Skin epidermis (tissue), 12 donors: Measurements from ENCODE around the gene PKNOX2.
"Not testable (repeated sequence)": the region's sequence is repeated elsewhere in the genome, so short reads cannot be mapped to it uniquely, and the experiment has no call there.

Experiments used
- H3K27ac ChIP-seq, 21 experiments: fragments of 200-600 bp; sonication (generic) in 11 of 21; one replicate each; pipeline ENCODE4 v1.5.0; 2020; ENCODE audit warnings: mild to moderate bottlenecking in 3 of 21, inconsistent platforms in 2 of 21, moderate library complexity in 2 of 21
- H3K4me3 ChIP-seq, 7 experiments: fragments of 200-600 bp; sonication (generic) in 2 of 7; one replicate each; pipeline ENCODE4 v1.5.0; 2020; ENCODE audit warnings: inconsistent platforms in 2 of 7, mild to moderate bottlenecking in 2 of 7, moderate library complexity in 1 of 7

Gene PKNOX2

DNA sequence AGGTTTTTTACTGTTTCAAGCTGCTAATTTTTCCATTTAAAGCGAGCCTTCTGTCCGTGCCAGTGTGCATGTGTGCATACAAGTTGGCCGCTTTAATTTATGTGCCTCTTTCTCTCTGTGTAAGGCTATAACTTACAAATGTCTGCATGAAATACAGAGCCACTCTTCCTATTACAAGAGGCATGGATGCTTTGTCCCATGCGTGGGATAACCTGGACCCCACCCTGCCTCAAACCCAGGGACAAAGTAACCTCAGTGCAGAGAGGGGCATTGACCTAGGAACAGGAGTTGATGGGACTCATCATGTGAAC lies 28.8 kb downstream of the PKNOX2 start:
- Histone ChIP-seq H3K4me3 (no peak overlapping the region), H3K27ac (no peak overlapping the region)

DNA sequence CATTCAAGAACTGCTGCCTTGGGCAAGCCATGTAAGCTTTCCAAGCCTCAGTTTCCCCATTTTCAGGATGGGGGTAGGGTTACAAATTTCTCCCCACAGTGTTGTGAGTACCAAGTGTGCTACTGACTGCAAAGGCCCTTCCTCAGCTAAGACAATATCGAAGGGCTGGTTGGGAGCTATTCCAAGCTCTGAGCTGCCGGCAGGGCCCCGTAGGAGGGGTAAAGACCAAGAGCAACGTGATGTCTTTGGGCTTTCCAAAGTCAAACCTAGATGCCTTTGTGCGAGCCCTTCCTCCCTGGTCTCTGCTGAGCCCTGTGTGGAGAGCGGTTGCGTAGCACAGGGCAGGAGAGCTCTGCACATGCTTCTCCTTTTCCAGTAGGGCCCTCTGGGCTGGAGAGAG lies 29.3 kb downstream of the PKNOX2 start:
- no peak overlapping the region for H3K4me3 ChIP-seq
- H3K27ac ChIP-seq, result no peak overlapping the region

DNA sequence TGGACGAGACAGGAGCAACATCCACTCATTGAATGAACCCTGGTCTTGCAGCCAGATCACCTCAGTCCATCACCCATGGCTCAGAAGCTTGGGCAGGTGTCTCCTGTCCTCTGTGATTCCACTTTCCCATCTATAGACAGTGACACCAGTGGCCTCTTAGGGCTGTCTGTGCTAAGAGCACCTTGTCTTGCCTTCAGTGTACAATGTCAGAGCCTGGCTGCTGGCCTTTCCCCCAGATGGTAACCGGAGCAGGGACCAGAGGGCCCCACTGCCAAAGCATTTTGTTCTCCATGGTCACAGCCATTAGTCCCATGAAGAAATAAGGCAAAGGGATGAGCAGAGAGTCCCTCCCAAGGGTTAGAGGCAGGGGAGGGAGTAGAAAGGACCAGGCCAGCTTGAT lies 35.4 kb downstream of the PKNOX2 start:
- H3K27ac ChIP-seq, result no peak overlapping the region
- H3K4me3 ChIP-seq, result no peak overlapping the region

DNA sequence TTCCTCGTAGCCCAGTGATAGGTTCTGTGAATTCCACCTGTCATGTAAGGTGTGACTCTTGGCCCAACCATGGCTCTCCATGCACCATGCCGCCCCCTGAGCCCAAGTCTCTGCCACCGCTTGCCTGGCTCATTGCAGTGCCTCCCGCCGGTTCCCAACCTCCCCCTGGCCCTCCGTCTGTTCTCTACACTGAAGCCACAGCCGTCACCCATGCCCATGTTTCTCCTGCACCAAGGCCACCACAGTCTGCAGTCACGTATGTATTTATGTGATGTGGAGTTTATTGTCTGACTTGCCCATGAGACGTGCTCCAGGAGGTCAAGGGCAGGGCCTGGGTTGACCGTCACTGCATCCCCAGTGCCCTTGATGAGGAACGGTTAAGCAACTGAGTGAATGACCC lies 35.9 kb downstream of the PKNOX2 start:
- Histone ChIP-seq H3K27ac (no peak overlapping the region), H3K4me3 (no peak overlapping the region)

DNA sequence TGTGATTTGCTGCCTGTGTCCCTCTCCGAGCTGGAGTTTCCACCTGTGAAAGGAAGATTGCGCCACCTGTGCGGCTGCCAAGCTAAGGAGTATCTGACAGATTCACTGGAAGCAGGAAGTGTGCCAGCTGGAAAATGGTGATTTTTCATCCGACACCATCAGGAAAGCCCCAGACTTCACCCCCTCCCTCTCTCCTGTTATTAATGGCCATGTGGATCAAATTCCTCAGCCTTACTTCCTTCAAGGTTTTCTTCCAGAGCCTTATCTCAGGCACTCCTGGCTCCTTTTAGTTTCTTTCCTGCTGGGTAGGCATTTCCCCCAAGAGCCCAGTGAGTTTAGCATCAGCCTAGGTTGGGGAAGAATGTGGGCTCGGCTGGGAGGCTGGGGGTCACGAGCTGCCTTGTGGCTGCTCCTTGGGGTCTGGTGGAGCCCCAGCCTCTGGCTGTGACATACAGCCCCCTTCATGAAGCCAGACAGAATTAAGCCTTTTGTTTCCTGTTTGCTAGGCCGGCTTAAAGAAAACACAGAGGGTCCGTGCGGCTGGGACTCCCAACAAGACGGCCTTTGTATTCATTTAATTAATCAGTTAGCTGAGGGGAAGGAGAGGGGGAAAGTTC lies 37.1 kb downstream of the PKNOX2 start:
- Histone ChIP-seq H3K4me3 (no peak overlapping the region), H3K27ac (no peak overlapping the region)

DNA sequence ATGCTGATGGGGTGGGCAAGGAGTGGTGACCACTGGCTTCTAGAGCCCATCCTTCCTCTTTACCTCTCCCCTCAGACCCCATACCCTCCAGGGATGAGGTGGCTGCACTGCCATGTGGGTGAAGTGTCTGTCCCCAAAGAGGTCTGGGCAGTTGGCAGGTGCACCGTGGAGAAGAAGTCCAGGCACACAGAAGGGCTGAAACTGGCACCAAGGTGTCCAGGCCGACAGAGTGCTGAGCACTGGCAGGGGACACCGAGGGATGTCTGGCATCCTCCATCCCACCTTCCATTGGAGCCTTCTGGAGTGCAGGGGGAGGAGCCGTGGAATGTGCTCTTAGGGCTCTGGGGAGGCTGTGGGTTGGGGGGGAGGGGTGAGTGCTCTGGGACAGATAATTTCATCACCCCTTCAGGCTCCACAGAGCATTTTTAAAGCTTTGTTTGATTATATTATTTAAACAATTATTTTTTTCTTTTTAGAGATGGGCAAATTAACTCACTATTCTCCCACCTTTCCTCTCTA lies 37.9 kb downstream of the PKNOX2 start:
- Histone ChIP-seq H3K4me3 (no peak overlapping the region), H3K27ac (no peak overlapping the region)

DNA sequence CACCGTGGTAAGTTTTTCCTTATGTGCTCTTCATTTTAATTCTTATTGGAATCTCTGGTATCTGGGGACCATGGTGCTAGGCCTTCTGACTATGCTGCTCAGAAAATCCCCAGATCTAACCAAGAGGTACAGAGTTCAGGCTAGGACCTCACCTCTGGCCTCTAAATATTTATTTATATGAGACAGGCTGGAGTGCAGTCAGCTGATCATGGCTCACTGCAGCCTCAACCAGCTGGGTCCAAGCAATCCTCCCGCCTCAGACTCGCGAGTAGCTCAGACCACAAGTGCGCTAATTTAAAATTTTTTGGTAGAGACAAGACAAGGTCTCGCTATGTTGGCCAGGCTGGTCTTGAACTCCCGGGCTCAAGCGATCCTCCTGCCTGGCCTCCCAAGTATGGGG lies 38.4 kb downstream of the PKNOX2 start:
- Histone ChIP-seq H3K4me3 (no peak overlapping the region), H3K27ac (no peak overlapping the region)

DNA sequence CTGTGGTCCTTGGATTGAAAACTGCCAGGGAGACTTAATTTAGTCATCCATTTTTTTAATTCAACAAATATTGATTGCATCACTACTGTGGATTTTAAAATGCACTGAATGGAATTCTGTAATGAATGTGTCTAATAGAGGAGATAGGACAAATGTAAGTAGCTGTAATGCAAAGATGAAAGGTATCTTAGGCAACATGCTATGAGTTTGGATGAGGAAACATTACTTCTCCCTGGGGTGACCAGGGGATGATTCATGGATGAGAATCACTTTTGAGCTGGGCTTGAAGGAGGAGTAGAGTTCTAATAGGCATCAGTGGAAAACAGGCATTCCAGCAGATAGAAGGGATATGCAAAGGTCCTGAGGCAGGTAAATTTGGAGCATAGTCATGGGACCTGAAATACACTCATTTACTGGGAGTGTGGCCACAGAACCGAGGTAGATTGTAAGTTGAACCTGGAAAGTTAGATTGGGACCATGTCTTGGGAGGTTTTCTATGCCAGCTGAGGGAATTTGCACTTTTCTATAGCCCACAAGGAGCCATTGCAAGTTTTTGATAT lies 43.4 kb downstream of the PKNOX2 start:
- H3K27ac ChIP-seq, result no peak overlapping the region
- H3K4me3 ChIP-seq, result no peak overlapping the region

DNA sequence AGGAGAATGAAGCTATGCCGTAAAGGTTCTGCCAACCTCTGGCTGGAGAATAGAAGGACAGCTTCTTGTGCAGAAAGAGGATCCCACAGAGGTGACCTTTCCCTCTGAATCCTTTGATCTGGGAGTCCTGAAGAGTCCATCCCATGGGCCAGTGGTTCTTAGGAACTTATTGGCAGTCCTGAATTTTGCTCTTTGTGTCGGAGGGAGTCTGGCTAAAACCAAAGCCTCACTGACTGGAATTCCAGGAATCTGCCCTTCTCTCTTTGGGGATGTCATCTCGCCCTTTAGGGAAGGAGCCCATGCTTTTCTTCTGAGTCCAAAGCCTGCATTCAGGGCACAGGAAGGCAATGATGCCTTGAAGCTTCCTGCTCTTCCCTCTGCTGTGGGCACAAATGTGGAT lies 45.5 kb downstream of the PKNOX2 start:
- Histone ChIP-seq H3K27ac (no peak overlapping the region), H3K4me3 (no peak overlapping the region)

DNA sequence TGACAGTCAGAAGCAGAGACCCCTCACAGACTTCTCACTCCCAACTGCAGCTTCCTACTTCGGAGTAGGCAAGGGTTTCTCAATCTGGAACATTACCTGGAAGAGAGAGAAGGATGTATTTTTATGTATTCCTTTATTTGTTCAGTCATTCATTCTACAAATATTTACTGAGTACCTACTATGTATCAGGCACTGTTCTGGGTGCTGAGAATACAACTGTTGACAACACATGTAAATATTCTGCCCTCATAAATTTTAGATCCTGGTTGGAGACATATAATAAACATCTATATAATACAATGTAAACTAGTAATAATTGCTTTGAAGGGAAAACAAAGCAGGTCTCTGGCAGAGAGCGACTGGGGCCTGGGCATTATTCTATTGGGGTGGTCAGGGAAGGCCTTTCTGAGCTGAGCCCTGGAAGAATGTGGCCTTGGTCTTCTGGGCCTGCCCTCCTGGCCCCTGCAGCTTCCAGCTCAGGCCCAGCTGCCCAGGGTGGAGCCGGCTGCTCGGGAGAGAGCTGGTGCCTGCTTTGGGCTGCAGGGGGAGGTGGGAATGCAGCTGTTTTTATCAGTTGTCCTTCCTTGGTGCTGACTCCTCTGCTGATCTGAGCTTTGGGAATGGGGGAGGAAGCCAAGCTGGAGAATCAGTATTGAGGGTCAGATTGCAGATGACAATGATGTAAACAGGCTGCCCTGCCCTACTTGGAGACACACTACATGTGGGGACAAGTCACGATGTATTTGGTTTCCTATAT lies 46.8 kb downstream of the PKNOX2 start:
- H3K4me3 ChIP-seq, result no peak overlapping the region

DNA sequence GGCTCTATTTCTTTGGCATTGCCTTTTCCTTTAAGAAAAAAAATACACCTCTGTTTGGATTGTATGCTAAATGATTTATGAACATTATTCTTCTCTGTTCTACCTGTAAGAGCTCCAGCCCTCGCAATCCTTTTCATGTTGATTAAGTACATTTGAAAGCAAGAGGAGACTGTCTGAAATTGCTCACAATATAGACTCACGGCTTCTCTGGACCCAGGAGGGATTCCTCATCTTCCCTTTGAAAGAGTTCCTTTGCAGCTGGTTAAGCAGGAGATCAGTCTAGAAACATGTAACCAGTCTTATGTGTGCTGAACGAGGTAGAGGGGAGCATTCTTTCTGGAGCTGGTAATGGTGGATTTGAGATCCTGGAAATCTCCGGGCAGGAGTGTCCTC lies 47.4 kb downstream of the PKNOX2 start:
- Histone ChIP-seq H3K27ac (no peak overlapping the region), H3K4me3 (no peak overlapping the region)

More for the DNA sequence above, 46.8 kb downstream of the PKNOX2 start:
- H3K27ac ChIP-seq, result no peak overlapping the region

DNA sequence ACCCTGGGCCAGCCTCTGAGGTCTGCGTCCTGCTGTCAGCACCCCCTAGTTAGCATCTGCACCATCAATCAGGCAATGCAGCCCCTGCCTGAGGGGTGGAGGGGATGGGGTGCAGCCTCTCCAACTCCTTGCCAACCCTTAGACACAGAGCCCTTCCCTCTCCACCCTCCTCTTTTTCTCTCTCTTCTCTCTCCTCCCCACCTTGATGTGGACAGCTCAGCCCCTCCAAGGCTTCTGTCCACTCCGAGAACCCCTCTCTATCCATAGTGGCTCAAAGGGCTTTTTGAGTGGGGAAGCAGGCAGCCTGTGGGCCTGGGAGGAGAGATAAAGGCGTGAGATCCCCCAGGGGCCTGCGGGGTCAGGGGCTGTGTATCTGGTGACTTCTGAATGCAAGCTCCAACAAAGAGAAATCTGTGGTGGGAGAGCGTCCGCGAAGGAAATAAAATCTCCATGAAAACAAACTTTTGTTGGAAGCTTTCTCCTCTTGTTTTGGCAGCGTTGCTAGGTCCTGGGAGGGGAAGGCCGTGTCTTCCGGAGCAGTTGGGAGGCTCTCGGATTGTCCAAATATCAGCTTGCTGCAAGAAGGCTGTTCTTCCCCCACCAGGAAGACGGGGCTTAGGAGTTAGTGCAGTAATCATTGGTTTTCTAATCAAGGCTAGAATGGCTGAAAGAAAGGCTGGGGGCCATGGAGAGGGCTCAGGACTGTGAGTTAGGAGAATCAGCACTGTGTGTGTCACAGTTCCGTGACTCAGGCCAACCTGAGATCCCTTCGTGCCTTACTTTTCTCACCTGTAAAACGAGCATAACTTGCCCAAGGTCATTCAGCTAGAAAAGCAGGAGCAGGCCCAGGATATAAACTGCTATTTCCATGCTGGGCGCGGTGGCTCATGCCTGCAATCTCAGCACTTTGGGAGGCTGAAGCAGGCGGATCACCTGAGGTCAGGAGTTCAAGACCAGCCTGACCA lies 50.3 kb downstream of the PKNOX2 start:
- Histone ChIP-seq H3K4me3 (no peak overlapping the region), H3K27ac (peak overlapping the region in 1 of 21 experiments; percentile 64)

DNA sequence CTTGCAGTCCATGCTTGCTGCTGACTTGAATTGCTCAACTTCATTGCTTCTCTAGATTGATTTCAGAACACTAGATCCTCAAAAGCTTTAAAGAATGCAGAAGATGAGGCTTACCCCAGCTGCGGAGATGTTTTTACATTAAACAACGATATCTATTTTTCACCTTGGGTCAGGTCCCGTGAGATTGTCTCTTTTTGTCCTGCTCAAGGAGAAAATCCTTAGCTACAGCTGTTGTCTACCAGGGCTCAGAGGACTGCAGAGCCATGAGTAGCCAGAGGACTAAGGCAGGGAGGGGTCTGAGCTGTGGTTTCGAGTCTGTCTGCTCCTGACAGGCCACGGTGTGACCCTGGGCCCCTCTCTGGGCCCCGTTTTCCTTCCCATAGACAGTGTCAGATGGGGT lies 51.4 kb downstream of the PKNOX2 start:
- no peak overlapping the region for H3K4me3 ChIP-seq

DNA sequence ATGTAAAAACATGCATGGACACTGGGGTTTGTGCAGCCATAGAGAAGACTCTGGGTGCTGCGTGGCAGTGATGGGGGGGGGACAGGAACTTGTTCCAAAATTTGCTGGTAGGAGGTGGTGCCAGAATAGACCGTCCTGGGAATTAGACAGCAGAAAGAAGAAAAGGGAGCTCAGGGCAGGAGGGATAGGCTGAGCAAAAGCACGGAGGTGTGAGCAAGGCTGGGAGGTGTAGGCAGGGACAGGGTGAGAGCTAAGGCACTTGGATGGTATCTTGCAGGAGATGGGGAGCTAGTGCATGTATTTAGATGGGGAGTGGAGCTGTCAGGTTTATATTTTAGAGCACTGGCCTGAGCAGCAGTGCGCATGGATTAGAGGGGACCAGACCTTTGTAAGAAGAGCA lies 53.8 kb downstream of the PKNOX2 start:
- Histone ChIP-seq H3K4me3 (no peak overlapping the region), H3K27ac (no peak overlapping the region)

More for the DNA sequence above, 51.4 kb downstream of the PKNOX2 start:
- H3K27ac ChIP-seq, result peak overlapping the region in 1 of 21 experiments; percentile 64

DNA sequence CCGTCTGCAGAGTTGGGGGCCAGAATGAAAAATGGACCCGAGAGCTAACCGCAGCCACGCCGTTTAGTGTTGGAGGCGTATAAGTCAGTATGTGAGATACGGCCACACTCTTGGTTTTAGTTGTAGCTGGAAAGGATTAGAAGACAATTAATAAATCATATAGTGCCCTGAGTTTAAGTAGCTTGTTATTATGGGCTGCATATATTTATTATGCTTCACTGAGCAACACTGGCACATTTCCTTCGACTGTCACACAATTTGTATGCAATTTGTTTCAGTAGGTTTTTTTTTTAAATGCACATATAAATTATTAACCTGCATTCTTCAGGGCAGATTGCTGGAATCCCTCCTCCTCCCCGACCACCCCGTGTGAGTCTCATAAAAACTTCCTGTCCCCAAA lies 56.9 kb downstream of the PKNOX2 start:
- H3K4me3 ChIP-seq, result no peak overlapping the region
- no peak overlapping the region for H3K27ac ChIP-seq

DNA sequence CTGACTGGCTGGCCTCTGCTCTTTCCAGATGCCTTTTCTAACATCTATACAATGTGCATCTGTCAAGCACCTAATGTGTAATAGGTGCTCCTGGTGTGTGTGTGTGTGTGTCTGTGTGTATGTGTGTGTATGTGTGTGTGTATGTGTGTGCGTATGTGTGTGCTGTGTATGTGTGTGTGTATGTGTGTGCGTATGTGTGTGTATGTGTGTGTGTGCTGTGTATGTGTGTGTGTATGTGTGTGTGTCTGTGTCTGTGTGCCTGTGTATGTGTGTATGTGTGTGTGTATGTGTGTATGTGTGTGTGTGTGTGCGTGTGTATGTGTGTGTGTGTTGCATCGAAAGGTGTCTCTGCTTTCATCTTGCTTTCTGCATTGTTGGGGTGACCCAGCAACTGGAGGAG lies 57.9 kb downstream of the PKNOX2 start:
- Histone ChIP-seq H3K27ac (no peak overlapping the region), H3K4me3 (no peak overlapping the region)

DNA sequence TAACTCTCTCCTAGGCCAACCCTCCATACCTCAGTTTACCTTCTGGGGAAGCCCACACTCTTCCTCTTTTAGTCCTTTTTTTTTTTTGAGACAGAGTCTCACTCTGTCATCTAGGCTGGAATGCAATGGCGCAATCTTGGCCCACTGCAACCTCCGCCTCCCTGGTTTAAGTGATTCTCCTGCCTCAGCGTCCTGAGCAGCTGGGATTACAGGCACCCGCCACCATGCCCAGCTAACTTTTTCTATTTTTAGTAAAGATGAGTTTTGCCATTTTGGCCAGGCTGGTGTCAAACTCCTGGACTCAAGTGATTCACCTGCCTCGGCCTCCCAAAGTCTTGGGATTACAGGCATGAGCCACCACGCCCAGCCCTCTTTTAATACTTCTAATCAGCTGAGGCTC lies 58.6 kb downstream of the PKNOX2 start:
- H3K4me3 ChIP-seq, H3K27ac ChIP-seq: not testable (repeated sequence)

DNA sequence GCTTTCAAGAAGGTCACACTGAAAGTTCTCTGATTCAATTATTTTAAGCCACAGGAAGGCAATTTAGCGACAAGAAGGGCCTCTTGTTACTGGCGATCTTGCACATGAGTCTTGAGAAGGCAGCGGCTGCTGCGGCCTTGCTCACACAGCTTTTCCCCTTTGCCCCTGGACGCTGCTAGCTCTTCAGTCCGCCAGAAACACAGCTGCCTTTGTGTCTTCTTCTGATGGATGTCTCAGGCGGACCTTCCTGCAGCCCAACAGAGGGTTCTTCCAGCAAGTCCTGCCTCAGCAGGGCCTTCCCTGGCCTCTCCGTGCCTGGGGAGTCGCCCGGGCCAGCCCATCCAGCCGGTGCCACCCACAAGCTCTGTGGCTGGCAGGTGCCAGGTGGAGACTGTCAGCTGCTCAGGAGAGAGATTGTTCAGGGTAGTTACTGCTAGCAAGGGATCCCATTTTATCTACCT lies 59.4 kb downstream of the PKNOX2 start:
- Histone ChIP-seq H3K27ac (peak overlapping the region in 1 of 21 experiments; percentile 39), H3K4me3 (no peak overlapping the region)

DNA sequence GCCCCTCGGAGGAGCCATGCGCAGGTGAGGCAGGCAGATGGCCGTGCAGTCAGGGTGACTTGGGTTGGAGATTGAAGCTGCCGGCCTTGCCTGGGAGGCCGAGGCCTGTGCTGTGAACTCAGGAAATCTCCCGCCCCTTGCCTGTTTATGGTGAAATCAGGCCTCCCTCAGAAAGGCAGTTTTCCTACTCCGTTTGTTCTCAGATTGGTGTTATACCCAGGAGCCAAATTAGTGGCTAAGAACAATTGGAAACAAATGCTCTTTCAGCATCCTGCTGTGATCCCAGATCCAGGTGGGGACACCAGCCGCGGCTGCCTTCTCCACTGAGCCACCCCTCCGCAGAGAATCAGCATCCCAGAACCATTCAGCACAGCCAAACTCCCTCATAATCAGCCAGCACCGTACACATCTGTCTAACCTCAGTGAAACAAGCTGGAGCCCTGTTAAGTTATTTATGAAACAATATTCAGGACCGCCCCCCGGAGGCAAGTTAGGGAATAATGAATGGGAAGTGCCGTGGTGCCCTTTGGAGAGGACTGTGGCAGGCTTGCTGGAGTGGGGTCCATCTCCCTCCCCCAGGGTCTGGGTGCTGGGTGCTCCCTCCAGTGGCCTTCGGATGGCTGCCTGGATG lies 60.0 kb downstream of the PKNOX2 start:
- Histone ChIP-seq H3K27ac (peak overlapping the region in 1 of 21 experiments; percentile 39), H3K4me3 (no peak overlapping the region)

DNA sequence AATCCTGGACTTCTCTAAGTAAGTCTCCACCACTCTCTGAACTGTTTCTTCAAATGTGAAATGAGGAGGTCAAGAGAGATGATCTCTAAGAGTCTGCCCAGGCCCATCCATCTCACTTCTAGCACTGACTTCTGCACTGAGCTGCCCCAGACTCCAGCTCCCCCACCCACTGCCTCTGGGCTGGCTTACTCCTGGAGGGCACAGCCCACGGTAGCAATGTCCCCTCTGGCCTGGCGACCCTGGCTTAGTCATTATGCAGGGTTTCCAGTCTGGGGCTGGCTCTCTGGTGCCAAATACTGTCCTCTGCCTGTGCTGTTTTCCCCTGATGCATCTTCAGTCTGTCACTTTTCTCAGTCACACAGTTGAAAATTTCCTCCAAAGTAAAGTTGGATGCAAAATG lies 60.9 kb downstream of the PKNOX2 start:
- H3K4me3 ChIP-seq, result no peak overlapping the region

More for the DNA sequence above, 60.9 kb downstream of the PKNOX2 start:
- no peak overlapping the region for H3K27ac ChIP-seq
